HepG2 (cell line): ENCODE results near the gene ZC3H15. TPM values are rescaled to one million over a fixed set of nuclear protein-coding genes. Genes with fewer than 3 reads are reported as not detected.

Experiments used
- CBX5 ChIP-seq: sonication (generic); formaldehyde crosslinking; IDR thresholded peaks from 2 replicates; pipeline ENCODE4 v1.4.0; 2020; ENCODE audit warnings: missing genetic modification reagents, borderline replicate concordance
- CERS6 ChIP-seq: sonication (generic); formaldehyde crosslinking; IDR thresholded peaks from 2 replicates; pipeline ENCODE4 v1.5.0; 2020; ENCODE audit warnings: missing genetic modification reagents
- FOXP1 ChIP-seq, 2 experiments: fragments of 450-650 bp in 1 of 2; IDR thresholded peaks; 2 replicates each; pipeline ENCODE4 v1.6.1; 2017 to 2018; ENCODE audit warnings: antibody characterized with exemption in 1 of 2
- KAT8 ChIP-seq: IDR thresholded peaks from 2 replicates; pipeline ENCODE4 v1.6.1; 2016; ENCODE audit warnings: missing genetic modification reagents, missing compliant biosample characterization
- MTF2 ChIP-seq: sonication (generic); formaldehyde crosslinking; IDR thresholded peaks from 2 replicates; pipeline ENCODE4 v1.5.0; 2020; ENCODE audit warnings: missing genetic modification reagents, borderline replicate concordance
- MXD1 ChIP-seq: sonication (generic); formaldehyde crosslinking; IDR thresholded peaks from 2 replicates; pipeline ENCODE4 v1.4.0; 2020; ENCODE audit warnings: mild to moderate bottlenecking, missing genetic modification reagents
- NR2C2 ChIP-seq: sonication (generic); formaldehyde crosslinking; IDR thresholded peaks from 2 replicates; pipeline ENCODE4 v1.4.0; 2020; ENCODE audit warnings: missing genetic modification reagents, mild to moderate bottlenecking, moderate library complexity, borderline replicate concordance
- POGK ChIP-seq: sonication (generic); formaldehyde crosslinking; conservative IDR thresholded peaks from 2 replicates; pipeline ENCODE4 v1.8.0; 2022; ENCODE audit warnings: mild to moderate bottlenecking, moderate library complexity, missing genetic modification reagents
- PRDM15 ChIP-seq: sonication (generic); formaldehyde crosslinking; IDR thresholded peaks from 2 replicates; pipeline ENCODE4 v1.4.0; 2020; ENCODE audit warnings: missing genetic modification reagents
- PRMT3 ChIP-seq: sonication (generic); formaldehyde crosslinking; IDR thresholded peaks from 2 replicates; pipeline ENCODE4 v1.8.1; 2022; ENCODE audit warnings: low read depth, mild to moderate bottlenecking, moderate library complexity, missing genetic modification reagents, borderline replicate concordance
- RELA ChIP-seq: sonication (generic); formaldehyde crosslinking; IDR thresholded peaks from 2 replicates; pipeline ENCODE4 v1.4.0; 2020; ENCODE audit warnings: missing genetic modification reagents
- SAP130 ChIP-seq: IDR thresholded peaks from 2 replicates; pipeline ENCODE4 v1.6.1; 2016; ENCODE audit warnings: low read depth
- SMAD9 ChIP-seq: sonication (generic); formaldehyde crosslinking; IDR thresholded peaks from 2 replicates; pipeline ENCODE4 v1.5.1; 2020; ENCODE audit warnings: mild to moderate bottlenecking, missing genetic modification reagents
- SRSF1 ChIP-seq: fragments of 200-400 bp; formaldehyde crosslinking; optimal IDR thresholded peaks from 2 replicates; pipeline ENCODE3; 2017; ENCODE audit warnings: mild to moderate bottlenecking, low read depth, low read length, moderate library complexity
- THAP11 ChIP-seq: IDR thresholded peaks from 2 replicates; pipeline ENCODE4 v1.6.1; 2016; ENCODE audit warnings: missing biosample characterization, missing genetic modification reagents
- ZKSCAN5 ChIP-seq: sonication (generic); formaldehyde crosslinking; IDR thresholded peaks from 2 replicates; pipeline ENCODE4 v1.5.1; 2020; ENCODE audit warnings: mild to moderate bottlenecking, missing genetic modification reagents
- ZNF124 ChIP-seq: sonication (generic); formaldehyde crosslinking; IDR thresholded peaks from 2 replicates; pipeline ENCODE4 v1.4.0; 2020; ENCODE audit warnings: missing genetic modification reagents
- ZNF207 ChIP-seq: fragments of 450-650 bp; IDR thresholded peaks from 2 replicates; pipeline ENCODE4 v1.6.1; 2016; ENCODE audit warnings: antibody characterized with exemption, borderline replicate concordance
- ZNF441 ChIP-seq: sonication (generic); formaldehyde crosslinking; IDR thresholded peaks from 2 replicates; pipeline ENCODE4 v1.7.0; 2021; ENCODE audit warnings: missing genetic modification reagents, borderline replicate concordance
- ZNF784 ChIP-seq: sonication (generic); formaldehyde crosslinking; IDR thresholded peaks from 2 replicates; pipeline ENCODE4 v1.5.1; 2020; ENCODE audit warnings: missing genetic modification reagents, mild to moderate bottlenecking, borderline replicate concordance
- ZNF879 ChIP-seq: sonication (generic); formaldehyde crosslinking; IDR thresholded peaks from 2 replicates; pipeline ENCODE4 v1.8.1; 2023; ENCODE audit warnings: missing genetic modification reagents
- ZSCAN22 ChIP-seq: sonication (generic); formaldehyde crosslinking; IDR thresholded peaks from 2 replicates; pipeline ENCODE4 v1.4.0; 2020; ENCODE audit warnings: mild to moderate bottlenecking, missing genetic modification reagents
- polyA plus RNA-seq, 8 experiments: library from polyadenylated mRNA; depleted of rRNA in 3 of 8; stranded (reverse) in 7 of 8; unstranded in 1 of 8; fragments of >200 nt; fragmentation: Illumina TruSeq in 4 of 8; extraction: Trizol in 4 of 8; gene quantifications; 2 replicates each; pipeline versions ENCODE4 v1.2.1 to v1.2.3, GENCODE V29; 2011 to 2016; ENCODE audit warnings: low read depth in 4 of 8, missing spikeins in 1 of 8, mixed read lengths in 1 of 8; ENCODE audit not compliant: insufficient read depth in 1 of 8
- total RNA-seq, 5 experiments: library from RNA; depleted of rRNA; stranded (reverse); fragments of >200 nt; fragmentation: Illumina TruSeq; extraction: Trizol; gene quantifications; 2 replicates each; pipeline ENCODE4 v1.2.3, GENCODE V29; 2016; ENCODE audit warnings: low read depth in 1 of 5

The ZC3H15 gene
- total and polyA plus RNA-seq, 2 of the 13 experiments (the other 11 are each of a cell fraction or from before 2014, with no cell fraction given) = 84.6 to 168 TPM

GRCh38 chr2:186485871-186486650 lies at the start of gene ZC3H15 (continued):
- TF ChIP-seq MXD1 (CRISPR knock-in tag) (peak; percentile 96), CERS6 (CRISPR knock-in tag) (no peak), SRSF1 (peak; percentile 3), ZNF124 (CRISPR knock-in tag) (peak; percentile 19), ZSCAN22 (CRISPR knock-in tag) (peak; percentile 74), PRDM15 (CRISPR knock-in tag) (peak; percentile 91), FOXP1 (IDR thresholded peaks at IDR 0.05) (no peak), FOXP1 (CRISPR knock-in tag; IDR thresholded peaks at IDR 0.05) (peak; percentile 37; the same call in 1 of the 2 replicates), ZNF784 (CRISPR knock-in tag) (peak; percentile 92), ZNF207 (no peak), SMAD9 (CRISPR knock-in tag) (peak; percentile 96), CBX5 (CRISPR knock-in tag) (peak; percentile 47; the same call in 1 of the 2 replicates), NR2C2 (CRISPR knock-in tag) (peak; percentile 99), SAP130 (CRISPR knock-in tag) (peak; percentile 97), RELA (CRISPR knock-in tag) (0 out of 2 replicates have a peak, but pooled peaks have one; percentile 20), THAP11 (peak; percentile 96), POGK (no peak; the same call in 1 of the 2 replicates), KAT8 (CRISPR knock-in tag) (peak; percentile 98), ZNF879 (CRISPR knock-in tag) (peak; percentile 53; the same call in 1 of the 2 replicates), ZKSCAN5 (CRISPR knock-in tag) (no peak), ZNF441 (CRISPR knock-in tag) (peak; percentile 68), PRMT3 (CRISPR knock-in tag) (peak; percentile 32; the same call in 1 of the 2 replicates), MTF2 (peak; percentile 65; the same call in 1 of the 2 replicates)
